K562 (cell line): Measurements from ENCODE around the gene ELOB. TPM values are rescaled to one million over a fixed set of nuclear protein-coding genes. Genes with fewer than 3 reads are reported as not detected.

Source experiments
- ATAC-seq: fragments of 200-7000 bp; cut with Tn5 transposase; 3 replicates; pipeline ENCODE4 v1.9.1; 2020; ENCODE audit warnings: moderate library complexity
- BruUV-seq: library from RNA; stranded (reverse); fragments of 400-500 nt; replicated peaks from 2 replicates; lab custom pipeline; 2021; lab: Mats Ljungman, UMichigan
- CTCF ChIA-PET: fragments of 300-600 bp; formaldehyde crosslinking; extraction: SDS; loops from one replicate; lab custom pipeline; 2021; ENCODE audit warnings: low intra/inter-chr PET ratio; lab: Yijun Ruan, JAX
- POLR2A ChIA-PET: fragments of 300-600, 350-650 bp; sonication (Branson Sonifier 250); formaldehyde crosslinking; extraction: SDS; loops from one replicate; lab custom pipeline; 2021; ENCODE audit warnings: antibody characterized with exemption, inconsistent platforms; lab: Yijun Ruan, JAX
- DNase-seq, 4 experiments: peaks; one replicate each; pipeline versions ENCODE4 v3.0.0 to v3.0.0-alpha.2; 2011 to 2018; ENCODE audit warnings: low spot score in 3 of 4, mixed read lengths in 3 of 4; ENCODE audit errors: extremely low read depth in 1 of 4
- FAIRE-seq: peaks from 2 replicates; lab custom pipeline; 2011; peaks lifted over from hg19 to GRCh38; lab: Jason Lieb, UNC
- H2AFZ ChIP-seq: 2 replicates; pipeline ENCODE4 v1.6.0; 2011; ENCODE audit warnings: low read depth, low read length, control low read depth, inconsistent platforms
- H3K27ac ChIP-seq: fragments of 200-600 bp; 3 replicates; pipeline ENCODE4 v1.8.0; 2011; ENCODE audit warnings: low read depth, mild to moderate bottlenecking, control low read depth, inconsistent platforms, low read length, moderate library complexity, mixed read lengths; ENCODE audit errors: extremely low read depth
- H3K27me3 ChIP-seq, 2 experiments: fragments of 300-600 bp in 1 of 2; 2 replicates in 1 of 2; 3 replicates in 1 of 2; pipeline versions ENCODE4 v1.6.0 to v1.8.0; 2011; ENCODE audit warnings: inconsistent platforms in 2 of 2, low read length in 2 of 2, mild to moderate bottlenecking in 1 of 2, mixed read lengths in 1 of 2, moderate library complexity in 1 of 2; ENCODE audit not compliant: control insufficient read depth in 2 of 2, insufficient read depth in 2 of 2
- H3K36me3 ChIP-seq: fragments of 300-600 bp; 3 replicates; pipeline ENCODE4 v1.8.0; 2011; ENCODE audit warnings: mild to moderate bottlenecking, low read length, inconsistent platforms; ENCODE audit not compliant: control insufficient read depth, insufficient read depth
- H3K4me1 ChIP-seq, 2 experiments: fragments of 200-600 bp in 1 of 2; replicated peaks in 1 of 2; 2 replicates in 1 of 2; 3 replicates in 1 of 2; pipeline versions ENCODE4 v1.5.1 to v1.8.0; 2011; ENCODE audit warnings: inconsistent platforms in 2 of 2, low read length in 2 of 2, mild to moderate bottlenecking in 1 of 2, mixed read lengths in 1 of 2, moderate library complexity in 1 of 2; ENCODE audit not compliant: control insufficient read depth in 2 of 2, insufficient read depth in 2 of 2
- H3K4me2 ChIP-seq: 2 replicates; pipeline ENCODE4 v1.6.1; 2011; ENCODE audit warnings: low read length, control low read depth, inconsistent platforms, mixed read lengths; ENCODE audit not compliant: insufficient read depth
- H3K4me3 ChIP-seq: fragments of 200-600 bp; sonication (generic), shearing (Covaris generic); 2 replicates; pipeline ENCODE4 v1.5.1; 2016; ENCODE audit warnings: control low read depth, inconsistent platforms
- H3K79me2 ChIP-seq: fragments of 200-600 bp; 3 replicates; pipeline ENCODE4 v1.8.0; 2011; ENCODE audit warnings: low read length, inconsistent platforms; ENCODE audit not compliant: control insufficient read depth, insufficient read depth
- H3K9ac ChIP-seq, 2 experiments: 2 replicates each; pipeline versions ENCODE4 v1.6.0 to v1.6.1; 2011; ENCODE audit warnings: low read depth in 2 of 2, low read length in 2 of 2, control low read depth in 1 of 2, inconsistent platforms in 1 of 2, mild to moderate bottlenecking in 1 of 2, mixed read lengths in 1 of 2; ENCODE audit not compliant: insufficient read depth in 1 of 2
- H3K9me1 ChIP-seq: one replicate; pipeline ENCODE4 v1.6.0; 2011; ENCODE audit warnings: inconsistent platforms, mild to moderate bottlenecking, low read length, moderate library complexity; ENCODE audit not compliant: control insufficient read depth, insufficient read depth
- H3K9me3 ChIP-seq: replicated peaks from 2 replicates; pipeline ENCODE4 v1.5.1; 2011; ENCODE audit warnings: low read depth, low read length, inconsistent platforms; ENCODE audit not compliant: control insufficient read depth, insufficient read depth
- H4K20me1 ChIP-seq: replicated peaks from 2 replicates; pipeline ENCODE4 v1.6.1; 2011; ENCODE audit warnings: low read length, inconsistent platforms, mixed read lengths; ENCODE audit not compliant: control insufficient read depth, insufficient read depth
- CREB3 ChIP-seq: fragments of 450-650 bp; conservative IDR thresholded peaks from 2 replicates; pipeline ENCODE4 v1.6.1; 2016; ENCODE audit warnings: missing genetic modification characterization, low read depth, mild to moderate bottlenecking, missing compliant biosample characterization, moderate library complexity
- DACH1 ChIP-seq: fragments of 450-650 bp; IDR thresholded peaks from 2 replicates; pipeline ENCODE4 v1.6.1; 2018; ENCODE audit not compliant: partially characterized antibody
- ERF ChIP-seq: fragments of 450-650 bp; formaldehyde crosslinking; IDR thresholded peaks from 2 replicates; pipeline ENCODE4 v1.4.0; 2020; ENCODE audit warnings: mild to moderate bottlenecking, mixed read lengths
- ETS1 ChIP-seq: conservative IDR thresholded peaks from 2 replicates; pipeline ENCODE4 v1.6.1; 2011; ENCODE audit warnings: low read depth, mild to moderate bottlenecking, low read length; ENCODE audit not compliant: control insufficient read depth
- HMGN3 ChIP-seq: IDR thresholded peaks from 2 replicates; pipeline ENCODE4 v1.6.1; 2011; ENCODE audit warnings: borderline replicate concordance, low read depth, mild to moderate bottlenecking, mixed read lengths, low read length; ENCODE audit not compliant: insufficient read length; ENCODE audit errors: extremely low read depth
- HNRNPUL1 ChIP-seq: fragments of 200-400 bp; formaldehyde crosslinking; IDR thresholded peaks from 2 replicates; pipeline ENCODE4 v1.6.1; 2017; ENCODE audit warnings: low read length
- MCM3 ChIP-seq: fragments of 450-650 bp; IDR thresholded peaks from 2 replicates; pipeline ENCODE4 v1.6.1; 2016
- POLR2A ChIP-seq: fragments of 450-650 bp; conservative IDR thresholded peaks from 2 replicates; pipeline ENCODE4 v1.6.1; 2016
- SRF ChIP-seq, 2 experiments: fragments of 250-450, 450-650 bp in 1 of 2; sonication (Bioruptor Pico) in 1 of 2; sonication (generic) in 1 of 2; formaldehyde crosslinking; IDR thresholded peaks; 2 replicates each; pipeline versions ENCODE4 v1.5.0 to v1.5.1; 2020 to 2022; ENCODE audit warnings: mild to moderate bottlenecking in 1 of 2, missing genetic modification reagents in 1 of 2
- TFE3 ChIP-seq: fragments of 450-650 bp; formaldehyde crosslinking; IDR thresholded peaks from 2 replicates; pipeline ENCODE4 v1.4.0; 2020; ENCODE audit warnings: mild to moderate bottlenecking, mixed read lengths
- WGBS: fragments of 100-300 bp; shearing (Covaris generic); methylation state at CpG from one replicate; pipeline ENCODE4 v1.1.6; 2016; ENCODE audit warnings: low coverage, mixed read lengths; ENCODE audit not compliant: insufficient coverage; ENCODE audit errors: missing lambda C conversion rate; 5-methylcytosine and 5-hydroxymethylcytosine counted together
- in situ Hi-C: fragments of 300-500 bp; cut with MboI; formaldehyde crosslinking; loops from 4 replicates; pipeline ENCODE4 v1.15.0; 2018; ENCODE audit warnings: inconsistent platforms, mixed read lengths
- intact Hi-C: fragments of 100-400 bp; cut with micrococcal nuclease; formaldehyde crosslinking; loops from 2 replicates; pipeline ENCODE4 v1.14.2; 2022
- polyA plus RNA-seq, 8 experiments: library from polyadenylated mRNA; depleted of rRNA in 4 of 8; stranded (reverse) in 5 of 8; unstranded in 3 of 8; fragments of >200 nt; fragmentation: Nextera tagmentation in 2 of 8; fragmentation: Illumina TruSeq in 1 of 8; extraction: Ambion mirVana in 2 of 8; extraction: Trizol in 1 of 8; gene quantifications; 2 replicates each; pipeline versions ENCODE4 v1.2.1 to v1.2.3, GENCODE V29; 2011 to 2014; ENCODE audit warnings: inconsistent platforms in 1 of 8, missing spikeins in 1 of 8
- total RNA-seq, 7 experiments: library from RNA; depleted of rRNA in 6 of 7; stranded (reverse); fragments of >200 nt in 6 of 7; fragmentation: Illumina TruSeq in 2 of 7; extraction: Trizol in 2 of 7; gene quantifications; 2 replicates each; pipeline versions ENCODE4 v1.2.1 to v1.2.3, GENCODE V29; 2011 to 2021; ENCODE audit warnings: low replicate concordance in 1 of 7
- TF ChIP-seq, protein P1 (sequence below): fragments of 250-450 bp; sonication (Bioruptor Pico); IDR thresholded peaks from 2 replicates; pipeline ENCODE4 v1.4.0; 2020; ENCODE audit warnings: mild to moderate bottlenecking, moderate library complexity, borderline replicate concordance

Gene ELOB
- total and polyA plus RNA-seq, 9 of the 15 experiments (the other 6 are each of a cell fraction or from before 2014, with no cell fraction given) = 63.2 to 791 (median 237) TPM

DNA sequence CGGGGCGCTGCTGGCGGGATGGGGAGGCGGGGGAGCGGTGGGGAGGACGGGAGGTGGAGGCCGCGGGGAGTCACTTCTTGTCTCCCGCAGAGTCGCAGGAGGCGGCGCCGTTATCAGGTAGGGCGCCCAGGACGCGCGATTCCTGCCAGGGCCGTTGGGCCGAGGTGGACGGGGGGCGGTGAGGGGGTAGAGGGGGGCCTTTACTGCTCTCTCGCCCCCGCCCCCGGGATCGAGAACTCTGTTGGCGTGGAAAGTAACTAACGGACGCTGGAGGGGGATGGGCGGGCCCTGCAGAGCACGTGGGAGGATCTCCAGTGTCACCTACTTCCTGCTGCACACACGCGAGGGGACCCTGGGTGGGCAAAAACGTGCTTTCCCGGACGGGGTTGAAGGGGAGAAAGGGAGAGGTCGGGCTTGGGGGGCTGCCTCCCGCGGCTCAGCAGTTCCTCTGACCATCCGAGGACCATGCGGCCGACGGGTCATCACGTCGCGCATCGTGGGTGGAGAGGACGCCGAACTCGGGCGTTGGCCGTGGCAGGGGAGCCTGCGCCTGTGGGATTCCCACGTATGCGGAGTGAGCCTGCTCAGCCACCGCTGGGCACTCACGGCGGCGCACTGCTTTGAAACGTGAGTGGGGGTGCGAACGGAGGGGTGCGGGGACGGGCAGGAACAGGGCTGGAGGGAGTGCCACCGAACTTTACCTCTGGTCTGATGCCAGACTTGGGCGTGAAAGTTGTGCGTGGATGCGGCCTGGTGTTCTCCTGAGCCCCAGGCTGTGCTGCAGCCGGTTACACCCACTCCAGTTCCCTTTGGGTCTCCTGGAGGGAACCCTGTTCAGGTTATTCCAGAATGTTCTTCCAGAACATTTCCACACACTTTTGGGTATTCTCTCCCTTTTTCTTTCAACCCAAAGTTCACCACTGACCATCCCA, 40.5 kb upstream of the ELOB start (continued):
- TF ChIP-seq TFE3 (CRISPR knock-in tag) = no peak

- DNase-seq (peak in 1 of 4 experiments; percentile 90), ATAC-seq (peak; percentile 90), FAIRE-seq (no peak)
- Histone ChIP-seq H3K4me3 (peak within 1 kb of the TSS; percentile 82), H3K9me1 (no peaks in the 10 kb centered on the region), H3K4me2 (peak within 1 kb of the TSS; percentile 90), H3K9me3 (no peaks in the 10 kb centered on the region), H3K9ac (peak within 1 kb of the TSS; percentile 90 to 99), H3K27me3 (no peaks in the 10 kb centered on the region), H3K4me1 (peaks cover 13 to 62% of the 10 kb centered on the region in 2 experiments; a peak in 4 of 5 replicates), H2AFZ (peak within 1 kb of the TSS; percentile 97), H4K20me1 (no peaks in the 10 kb centered on the region), H3K27ac (peak within 1 kb of the TSS; percentile 89), H3K36me3 (peaks cover 32% of the 10 kb centered on the region; the same call in 2 of the 3 replicates), H3K79me2 (peaks cover 28% of the 10 kb centered on the region)
- ChIA-PET POLR2A (interaction anchor here (0.8 to 1.9 kb wide), 3 partner anchors 16 to 52 kb away, joined by 3 to 4 read pairs (median 3); no protein-coding TSS in a partner anchor), CTCF (interaction anchor here (0.6 kb wide), 1 partner anchor 314 kb away, joined by 3 read pairs; no protein-coding TSS in a partner anchor)
- intact Hi-C loops (loop anchor here (5.0 kb wide), 1 partner anchor 40 kb away; the partner anchor contains the start of gene ELOB), in situ Hi-C loops (no loop called here)
- 35% methylated on average over 12 of the region's 28 CpGs for WGBS
- BruUV-seq = no TSS peak
- TF ChIP-seq HMGN3 = no peak
- no peak for TF ChIP-seq MCM3
- TF ChIP-seq ETS1 = 0 out of 2 replicates have a peak, but pooled peaks have one; percentile 22
- TF ChIP-seq, protein P1, sequence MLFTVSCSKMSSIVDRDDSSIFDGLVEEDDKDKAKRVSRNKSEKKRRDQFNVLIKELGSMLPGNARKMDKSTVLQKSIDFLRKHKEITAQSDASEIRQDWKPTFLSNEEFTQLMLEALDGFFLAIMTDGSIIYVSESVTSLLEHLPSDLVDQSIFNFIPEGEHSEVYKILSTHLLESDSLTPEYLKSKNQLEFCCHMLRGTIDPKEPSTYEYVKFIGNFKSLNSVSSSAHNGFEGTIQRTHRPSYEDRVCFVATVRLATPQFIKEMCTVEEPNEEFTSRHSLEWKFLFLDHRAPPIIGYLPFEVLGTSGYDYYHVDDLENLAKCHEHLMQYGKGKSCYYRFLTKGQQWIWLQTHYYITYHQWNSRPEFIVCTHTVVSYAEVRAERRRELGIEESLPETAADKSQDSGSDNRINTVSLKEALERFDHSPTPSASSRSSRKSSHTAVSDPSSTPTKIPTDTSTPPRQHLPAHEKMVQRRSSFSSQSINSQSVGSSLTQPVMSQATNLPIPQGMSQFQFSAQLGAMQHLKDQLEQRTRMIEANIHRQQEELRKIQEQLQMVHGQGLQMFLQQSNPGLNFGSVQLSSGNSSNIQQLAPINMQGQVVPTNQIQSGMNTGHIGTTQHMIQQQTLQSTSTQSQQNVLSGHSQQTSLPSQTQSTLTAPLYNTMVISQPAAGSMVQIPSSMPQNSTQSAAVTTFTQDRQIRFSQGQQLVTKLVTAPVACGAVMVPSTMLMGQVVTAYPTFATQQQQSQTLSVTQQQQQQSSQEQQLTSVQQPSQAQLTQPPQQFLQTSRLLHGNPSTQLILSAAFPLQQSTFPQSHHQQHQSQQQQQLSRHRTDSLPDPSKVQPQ = no peak
- TF ChIP-seq POLR2A = peak; percentile 68
- no peak for TF ChIP-seq CREB3 (tag)
- TF ChIP-seq SRF (CRISPR knock-in tag; IDR thresholded peaks at IDR 0.05) = no peak
- no peak for TF ChIP-seq HNRNPUL1
- TF ChIP-seq ERF (CRISPR knock-in tag) = no peak
- no peak for TF ChIP-seq DACH1
Observed at GRCh38 chr16:2816751-2817339, 39.8 kb upstream of the ELOB start, which contains the start of gene PRSS21. Gene PRSS21, plus strand, starts transcription at chr16:2817237. Its CDS starts 32 bp downstream, at chr16:2817269.
